ENCODE data around the gene DPYSL3.

DNA sequence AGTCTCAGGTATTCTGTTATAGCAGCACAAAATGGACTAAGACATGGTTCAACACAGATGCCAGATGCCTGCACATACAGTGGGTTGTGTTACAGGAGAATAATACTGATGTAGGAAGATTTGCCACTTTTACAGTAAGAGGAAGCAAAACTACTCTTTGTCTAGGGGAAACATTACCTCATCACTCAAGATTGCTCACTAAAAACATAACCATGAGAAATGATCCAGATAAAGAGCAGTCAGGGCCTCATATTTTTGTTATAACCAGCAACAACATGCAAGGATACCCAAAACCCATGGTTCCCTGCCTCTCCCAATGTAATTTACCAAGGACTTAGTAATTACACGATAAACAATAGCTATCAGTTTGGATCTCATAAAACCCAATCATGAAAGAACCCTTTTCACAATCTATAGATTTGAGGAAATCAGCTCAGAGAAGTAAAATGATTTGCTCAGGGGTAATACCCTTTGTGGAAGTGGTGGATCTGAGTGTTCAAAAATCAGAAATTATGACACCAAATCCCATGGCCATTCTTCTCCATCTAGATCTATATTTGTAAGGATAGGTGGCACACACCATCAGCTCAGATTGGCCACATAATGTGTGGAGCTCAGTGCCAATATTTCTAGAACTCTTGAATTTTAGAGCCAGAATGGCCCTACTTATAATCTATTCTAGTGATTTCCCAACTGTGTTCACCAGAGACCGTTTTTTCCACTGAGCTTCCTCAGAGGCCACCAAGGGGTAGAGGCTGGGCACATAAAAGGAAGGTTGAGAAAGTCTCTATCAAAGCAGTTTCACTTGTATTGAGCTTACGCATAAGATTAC lies 27.8 kb downstream of the DPYSL3 start:
- TF ChIP-seq, protein P1, sequence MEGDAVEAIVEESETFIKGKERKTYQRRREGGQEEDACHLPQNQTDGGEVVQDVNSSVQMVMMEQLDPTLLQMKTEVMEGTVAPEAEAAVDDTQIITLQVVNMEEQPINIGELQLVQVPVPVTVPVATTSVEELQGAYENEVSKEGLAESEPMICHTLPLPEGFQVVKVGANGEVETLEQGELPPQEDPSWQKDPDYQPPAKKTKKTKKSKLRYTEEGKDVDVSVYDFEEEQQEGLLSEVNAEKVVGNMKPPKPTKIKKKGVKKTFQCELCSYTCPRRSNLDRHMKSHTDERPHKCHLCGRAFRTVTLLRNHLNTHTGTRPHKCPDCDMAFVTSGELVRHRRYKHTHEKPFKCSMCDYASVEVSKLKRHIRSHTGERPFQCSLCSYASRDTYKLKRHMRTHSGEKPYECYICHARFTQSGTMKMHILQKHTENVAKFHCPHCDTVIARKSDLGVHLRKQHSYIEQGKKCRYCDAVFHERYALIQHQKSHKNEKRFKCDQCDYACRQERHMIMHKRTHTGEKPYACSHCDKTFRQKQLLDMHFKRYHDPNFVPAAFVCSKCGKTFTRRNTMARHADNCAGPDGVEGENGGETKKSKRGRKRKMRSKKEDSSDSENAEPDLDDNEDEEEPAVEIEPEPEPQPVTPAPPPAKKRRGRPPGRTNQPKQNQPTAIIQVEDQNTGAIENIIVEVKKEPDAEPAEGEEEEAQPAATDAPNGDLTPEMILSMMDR (IDR thresholded peaks at IDR 0.05; ENCODE audit: low read depth, low read length, poor library complexity, severe bottlenecking): no peak
- TF ChIP-seq EZH2phosphoT487 (IDR thresholded peaks at IDR 0.05; ENCODE audit: borderline replicate concordance, low read length): no peak

Data from DOHH2 (cell line).